ENCODE results near the gene CHAC1.

Gene CHAC1

GRCh38 chr15:40952901-40953712, at the start of gene CHAC1:
TSS of gene CHAC1 (plus strand) at chr15:40953471. CDS start at chr15:40953584, 113 bp downstream.
- DNase-seq (ENCODE audit: low read depth in 2 of 2): peak; percentile 81 to 82

GRCh38 chr15:40904552-40905201, 48.6 kb upstream of the CHAC1 start:
- no peak for DNase-seq (ENCODE audit: low read depth in 2 of 2)

GRCh38 chr15:40906091-40906990, 46.9 kb upstream of the CHAC1 start:
- peak; percentile 54 to 55 for DNase-seq (ENCODE audit: low read depth in 2 of 2)

- DNase-seq (ENCODE audit: low read depth in 2 of 2): no peak
Observed at GRCh38 chr15:40906991-40907802, 46.1 kb upstream of the CHAC1 start.

GRCh38 chr15:40908095-40908494, 45.2 kb upstream of the CHAC1 start:
- no peak for DNase-seq (ENCODE audit: low read depth in 2 of 2)

GRCh38 chr15:40909662-40910630, 43.3 kb upstream of the CHAC1 start:
- no peak for DNase-seq (ENCODE audit: low read depth in 2 of 2)

GRCh38 chr15:40911141-40911540, 42.1 kb upstream of the CHAC1 start:
- DNase-seq (ENCODE audit: low read depth in 2 of 2): no peak

GRCh38 chr15:40911693-40912092, 41.6 kb upstream of the CHAC1 start:
- DNase-seq (ENCODE audit: low read depth in 2 of 2): no peak

GRCh38 chr15:40912478-40912877, 40.8 kb upstream of the CHAC1 start:
- no peak for DNase-seq (ENCODE audit: low read depth in 2 of 2)

- DNase-seq (ENCODE audit: low read depth in 2 of 2): no peak
Observed at GRCh38 chr15:40914013-40914412, 39.3 kb upstream of the CHAC1 start.

GRCh38 chr15:40914486-40914885, 38.8 kb upstream of the CHAC1 start:
- no peak for DNase-seq (ENCODE audit: low read depth in 2 of 2)

- DNase-seq (ENCODE audit: low read depth in 2 of 2): no peak
Observed at GRCh38 chr15:40915116-40915661, 38.1 kb upstream of the CHAC1 start.

- DNase-seq (ENCODE audit: low read depth in 2 of 2): no peak
Observed at GRCh38 chr15:40915679-40916078, 37.6 kb upstream of the CHAC1 start.

- DNase-seq (ENCODE audit: low read depth in 2 of 2): no peak
Observed at GRCh38 chr15:40917585-40917984, 35.7 kb upstream of the CHAC1 start.

- no peak for DNase-seq (ENCODE audit: low read depth in 2 of 2)
Observed at GRCh38 chr15:40918146-40918798, 35.0 kb upstream of the CHAC1 start.

- DNase-seq (ENCODE audit: low read depth in 2 of 2): no peak
Observed at GRCh38 chr15:40918799-40919392, 34.4 kb upstream of the CHAC1 start.

GRCh38 chr15:40921949-40922607, 31.2 kb upstream of the CHAC1 start:
- DNase-seq (ENCODE audit: low read depth in 2 of 2): no peak

- no peak for DNase-seq (ENCODE audit: low read depth in 2 of 2)
Observed at GRCh38 chr15:40922608-40923005, 30.7 kb upstream of the CHAC1 start.
